ENCODE results near the gene SLC1A3. TPM values are rescaled to one million over a fixed set of nuclear protein-coding genes. Genes with fewer than 3 reads are reported as not detected.

The SLC1A3 gene
- total and polyA plus RNA-seq, 7 experiments from 2014 or later = 0.32 to 3.1 (median 0.62) TPM; not detected in 3

GRCh38 chr5:36680066-36680465, 73.7 kb downstream of the SLC1A3 start:
- Mint-ChIP-seq H3K27me3 (peaks cover 3 to 23% (median 8%) of the 10 kb centered on the region in 5 donors), H3K4me3 (no peak overlapping the region), H3K27ac (no peak overlapping the region), H3K4me1 (peaks cover 0 to 8% (median 0%) of the 10 kb centered on the region in 7 donors), H3K36me3 (no peaks in the 10 kb centered on the region), H3K9me3 (no peaks in the 10 kb centered on the region)
- Histone ChIP-seq H3K4me3 (ENCODE audit: low read length) (no peak overlapping the region), H3K9me3 (ENCODE audit: control insufficient read depth in 2 of 3, low read length in 3 of 3) (no peaks in the 10 kb centered on the region), H3K36me3 (ENCODE audit: control insufficient read depth in 2 of 3, insufficient read depth in 3 of 3, low read length in 3 of 3) (no peaks in the 10 kb centered on the region), H3K27me3 (ENCODE audit: control insufficient read depth in 2 of 2, insufficient read depth in 2 of 2, low read length in 2 of 2) (no peaks in the 10 kb centered on the region), H3K27ac (ENCODE audit: low read depth, low read length) (no peak overlapping the region), H3K4me1 (ENCODE audit: control insufficient read depth in 2 of 2, insufficient read depth in 2 of 2, low read length in 2 of 2) (no peaks in the 10 kb centered on the region)
- POLR2A ChIA-PET = no interaction called here
- ATAC-seq (peak; percentile 55), DNase-seq (no peak)
- intact Hi-C loops (cut with micrococcal nuclease) = no loop called here
- CTCF ChIA-PET = no interaction called here

- no peak overlapping the region for H3K4me3 ChIP-seq (ENCODE audit: low read length)
- H3K4me1 ChIP-seq (ENCODE audit: control insufficient read depth in 2 of 2, insufficient read depth in 2 of 2, low read length in 2 of 2) = no peaks in the 10 kb centered on the region
- Mint-ChIP-seq H3K36me3 (no peaks in the 10 kb centered on the region), H3K4me3 (no peak overlapping the region), H3K4me1 (peaks cover 0 to 8% (median 0%) of the 10 kb centered on the region in 7 donors), H3K27me3 (peaks cover 0 to 13% (median 4%) of the 10 kb centered on the region in 5 donors), H3K9me3 (no peaks in the 10 kb centered on the region), H3K27ac (no peak overlapping the region)
- intact Hi-C loops (cut with micrococcal nuclease) = no loop called here
- DNase-seq = no peak
- H3K9me3 ChIP-seq (ENCODE audit: control insufficient read depth in 2 of 3, low read length in 3 of 3) = no peaks in the 10 kb centered on the region
- ChIA-PET CTCF (interaction anchor here (1.0 kb wide), 1 partner anchor 8 kb away, joined by 3 read pairs; no protein-coding TSS in a partner anchor), POLR2A (no interaction called here)
- no peak for ATAC-seq
- H3K27ac ChIP-seq (ENCODE audit: low read depth, low read length) = no peak overlapping the region
- no peaks in the 10 kb centered on the region for H3K27me3 ChIP-seq (ENCODE audit: control insufficient read depth in 2 of 2, insufficient read depth in 2 of 2, low read length in 2 of 2)
- H3K36me3 ChIP-seq (ENCODE audit: control insufficient read depth in 2 of 3, insufficient read depth in 3 of 3, low read length in 3 of 3) = no peaks in the 10 kb centered on the region
These were observed 75.3 kb downstream of the SLC1A3 start for GRCh38 chr5:36681711-36682110.

- Mint-ChIP-seq H3K4me3 (no peak overlapping the region), H3K27me3 (peaks cover 0 to 13% (median 4%) of the 10 kb centered on the region in 5 donors), H3K4me1 (peaks cover 0 to 6% (median 0%) of the 10 kb centered on the region in 7 donors), H3K9me3 (no peaks in the 10 kb centered on the region), H3K36me3 (no peaks in the 10 kb centered on the region), H3K27ac (no peak overlapping the region)
- no peak for DNase-seq
- no peak for ATAC-seq
- intact Hi-C loops (cut with micrococcal nuclease) = no loop called here
- Histone ChIP-seq H3K27ac (ENCODE audit: low read depth, low read length) (no peak overlapping the region), H3K4me1 (ENCODE audit: control insufficient read depth in 2 of 2, insufficient read depth in 2 of 2, low read length in 2 of 2) (no peaks in the 10 kb centered on the region), H3K27me3 (ENCODE audit: control insufficient read depth in 2 of 2, insufficient read depth in 2 of 2, low read length in 2 of 2) (no peaks in the 10 kb centered on the region), H3K9me3 (ENCODE audit: control insufficient read depth in 2 of 3, low read length in 3 of 3) (no peaks in the 10 kb centered on the region), H3K4me3 (ENCODE audit: low read length) (no peak overlapping the region), H3K36me3 (ENCODE audit: control insufficient read depth in 2 of 3, insufficient read depth in 3 of 3, low read length in 3 of 3) (no peaks in the 10 kb centered on the region)
- ChIA-PET POLR2A (no interaction called here), CTCF (interaction anchor here (0.5 to 0.7 kb wide), 2 partner anchors 10 to 17 kb away, joined by 3 to 8 read pairs; no protein-coding TSS in a partner anchor)
These were observed 76.1 kb downstream of the SLC1A3 start for GRCh38 chr5:36682499-36682898.

GRCh38 chr5:36683821-36684434, 77.5 kb downstream of the SLC1A3 start:
- Histone ChIP-seq H3K27ac (ENCODE audit: low read depth, low read length) (no peak overlapping the region), H3K4me3 (ENCODE audit: low read length) (no peak overlapping the region), H3K9me3 (ENCODE audit: control insufficient read depth in 2 of 3, low read length in 3 of 3) (no peaks in the 10 kb centered on the region), H3K4me1 (ENCODE audit: control insufficient read depth in 2 of 2, insufficient read depth in 2 of 2, low read length in 2 of 2) (no peaks in the 10 kb centered on the region), H3K27me3 (ENCODE audit: control insufficient read depth in 2 of 2, insufficient read depth in 2 of 2, low read length in 2 of 2) (no peaks in the 10 kb centered on the region), H3K36me3 (ENCODE audit: control insufficient read depth in 2 of 3, insufficient read depth in 3 of 3, low read length in 3 of 3) (no peaks in the 10 kb centered on the region)
- ChIA-PET CTCF (no interaction called here), POLR2A (no interaction called here)
- ATAC-seq (peak; percentile 10), DNase-seq (no peak)
- Mint-ChIP-seq H3K36me3 (no peaks in the 10 kb centered on the region), H3K9me3 (no peaks in the 10 kb centered on the region), H3K27me3 (peaks cover 0 to 13% (median 9%) of the 10 kb centered on the region in 5 donors), H3K4me1 (peaks cover 0 to 5% (median 0%) of the 10 kb centered on the region in 7 donors), H3K4me3 (no peak overlapping the region), H3K27ac (no peak overlapping the region)
- intact Hi-C loops (cut with micrococcal nuclease) = no loop called here

- Histone ChIP-seq H3K4me1 (ENCODE audit: control insufficient read depth in 2 of 2, insufficient read depth in 2 of 2, low read length in 2 of 2) (peaks cover 4 to 7% of the 10 kb centered on the region in 2 donors), H3K4me3 (ENCODE audit: low read length) (no peak overlapping the region), H3K27ac (ENCODE audit: low read depth, low read length) (no peak overlapping the region), H3K36me3 (ENCODE audit: control insufficient read depth in 2 of 3, insufficient read depth in 3 of 3, low read length in 3 of 3) (no peaks in the 10 kb centered on the region), H3K9me3 (ENCODE audit: control insufficient read depth in 2 of 3, low read length in 3 of 3) (no peaks in the 10 kb centered on the region), H3K27me3 (ENCODE audit: control insufficient read depth in 2 of 2, insufficient read depth in 2 of 2, low read length in 2 of 2) (no peaks in the 10 kb centered on the region)
- ChIA-PET POLR2A (interaction anchor here (0.6 kb wide), 1 partner anchor 78 kb away, joined by 4 read pairs; no protein-coding TSS in a partner anchor), CTCF (no interaction called here)
- no peak overlapping the region for H3K4me3 Mint-ChIP-seq
- DNase-seq = no peak
- H3K36me3 Mint-ChIP-seq = no peaks in the 10 kb centered on the region
- H3K27ac Mint-ChIP-seq = no peak overlapping the region
- no peaks in the 10 kb centered on the region for H3K9me3 Mint-ChIP-seq
- ATAC-seq = peak; percentile 42
- H3K27me3 Mint-ChIP-seq = peaks cover 4 to 17% (median 9%) of the 10 kb centered on the region in 5 donors
- peaks cover 5 to 12% (median 9%) of the 10 kb centered on the region in 7 donors for H3K4me1 Mint-ChIP-seq
- intact Hi-C loops (cut with micrococcal nuclease) = no loop called here
These were observed 79.4 kb downstream of the SLC1A3 start for GRCh38 chr5:36685631-36686288.

GRCh38 chr5:36686881-36687280, 80.5 kb downstream of the SLC1A3 start:
- Mint-ChIP-seq H3K27me3 (peaks cover 10 to 25% (median 19%) of the 10 kb centered on the region in 5 donors), H3K4me3 (no peak overlapping the region), H3K4me1 (peaks cover 7 to 14% (median 11%) of the 10 kb centered on the region in 7 donors), H3K36me3 (no peaks in the 10 kb centered on the region), H3K9me3 (no peaks in the 10 kb centered on the region), H3K27ac (no peak overlapping the region)
- Histone ChIP-seq H3K9me3 (ENCODE audit: control insufficient read depth in 2 of 3, low read length in 3 of 3) (no peaks in the 10 kb centered on the region), H3K4me1 (ENCODE audit: control insufficient read depth in 2 of 2, insufficient read depth in 2 of 2, low read length in 2 of 2) (peaks cover 5 to 8% of the 10 kb centered on the region in 2 donors), H3K27ac (ENCODE audit: low read depth, low read length) (no peak overlapping the region), H3K27me3 (ENCODE audit: control insufficient read depth in 2 of 2, insufficient read depth in 2 of 2, low read length in 2 of 2) (no peaks in the 10 kb centered on the region), H3K4me3 (ENCODE audit: low read length) (no peak overlapping the region), H3K36me3 (ENCODE audit: control insufficient read depth in 2 of 3, insufficient read depth in 3 of 3, low read length in 3 of 3) (no peaks in the 10 kb centered on the region)
- ChIA-PET CTCF (no interaction called here), POLR2A (no interaction called here)
- no peak for DNase-seq
- ATAC-seq = no peak
- intact Hi-C loops (cut with micrococcal nuclease) = no loop called here

All from naive thymus-derived CD4-positive, alpha-beta T cell (primary cell).